Mucosa of descending colon (tissue), 3 donors: ENCODE measurements around the gene CGRRF1. TPM values are rescaled to one million over a fixed set of nuclear protein-coding genes. Genes with fewer than 3 reads are reported as not detected.

Experiments
- ATAC-seq: fragments of 200-7000 bp; cut with Tn5 transposase; one replicate; pipeline ENCODE4 v1.9.1; 2020; ENCODE audit warnings: mild to moderate bottlenecking, moderate library complexity
- DNase-seq, 3 donors: peaks; one replicate each; pipeline ENCODE4 v3.0.0-alpha.2; 2020
- H3K36me3 ChIP-seq: fragments of 200-600 bp; one replicate; pipeline ENCODE4 v1.8.0; 2021; ENCODE audit warnings: low read depth, mild to moderate bottlenecking
- H3K4me1 ChIP-seq: fragments of 200-600 bp; one replicate; pipeline ENCODE4 v1.8.0; 2021; ENCODE audit warnings: low read depth, mild to moderate bottlenecking
- H3K4me3 ChIP-seq: fragments of 200-600 bp; one replicate; pipeline ENCODE4 v1.8.0; 2021; ENCODE audit warnings: mild to moderate bottlenecking
- H3K9me3 ChIP-seq: fragments of 200-600 bp; one replicate; pipeline ENCODE4 v1.8.0; 2021; ENCODE audit warnings: mild to moderate bottlenecking
- intact Hi-C, 2 donors: fragments of 100-400 bp; cut with DNase I in 1 of 2; cut with micrococcal nuclease in 1 of 2; formaldehyde crosslinking; loops; one replicate each; pipeline versions ENCODE4 v1.11.0 to v1.11.1; 2022; cut with DNase I, micrococcal nuclease
- total RNA-seq, 3 donors: library from RNA; stranded (reverse); fragmentation: NEBNext Ultra II Directional in 2 of 3; extraction: Animal tissue kit (Norgen Biotek cat#: 25700) in 2 of 3; gene quantifications; one replicate each; pipeline versions ENCODE4 v1.2.1 to v1.2.4, GENCODE V29; 2021 to 2023
- TF ChIP-seq, protein P1 (sequence below): fragments of 200-600 bp; IDR thresholded peaks from one replicate; pipeline ENCODE4 v1.8.0; 2022; ENCODE audit warnings: antibody characterized with exemption, mild to moderate bottlenecking
- donor health status: DM: no; HTN: no; CAD: no; lungs with moderate emphysema.
- donor health status: DM: no; HTN: no; CAD: no.
- donor health status: DM: no; HTN: yes; CAD: no.

Gene CGRRF1
- total RNA-seq, 3 donors from 2014 or later: 17.0 to 25.2 (median 22.5) TPM

DNA sequence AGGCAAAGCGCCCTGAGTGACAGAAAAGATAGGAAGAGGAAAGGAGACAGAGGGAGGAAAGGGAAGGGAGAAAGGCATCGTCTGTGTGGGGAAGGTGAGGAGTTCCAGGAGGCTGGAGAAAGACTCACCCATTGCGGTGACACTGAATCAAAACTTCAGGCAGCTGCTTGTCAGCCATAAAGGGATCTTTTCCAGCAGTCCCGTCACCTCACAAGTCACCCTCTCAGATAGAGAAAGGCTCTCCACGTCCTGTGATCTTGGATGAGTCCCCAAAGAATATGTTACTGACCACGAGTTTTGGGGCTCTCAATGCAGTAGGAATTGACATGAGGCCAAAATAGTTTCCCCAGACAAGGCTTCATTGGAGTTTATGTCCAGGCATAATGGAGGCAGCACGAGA, 11.1 kb upstream of the CGRRF1 start:
- ATAC-seq (no peak), DNase-seq (no peak)
- TF ChIP-seq, protein P1, sequence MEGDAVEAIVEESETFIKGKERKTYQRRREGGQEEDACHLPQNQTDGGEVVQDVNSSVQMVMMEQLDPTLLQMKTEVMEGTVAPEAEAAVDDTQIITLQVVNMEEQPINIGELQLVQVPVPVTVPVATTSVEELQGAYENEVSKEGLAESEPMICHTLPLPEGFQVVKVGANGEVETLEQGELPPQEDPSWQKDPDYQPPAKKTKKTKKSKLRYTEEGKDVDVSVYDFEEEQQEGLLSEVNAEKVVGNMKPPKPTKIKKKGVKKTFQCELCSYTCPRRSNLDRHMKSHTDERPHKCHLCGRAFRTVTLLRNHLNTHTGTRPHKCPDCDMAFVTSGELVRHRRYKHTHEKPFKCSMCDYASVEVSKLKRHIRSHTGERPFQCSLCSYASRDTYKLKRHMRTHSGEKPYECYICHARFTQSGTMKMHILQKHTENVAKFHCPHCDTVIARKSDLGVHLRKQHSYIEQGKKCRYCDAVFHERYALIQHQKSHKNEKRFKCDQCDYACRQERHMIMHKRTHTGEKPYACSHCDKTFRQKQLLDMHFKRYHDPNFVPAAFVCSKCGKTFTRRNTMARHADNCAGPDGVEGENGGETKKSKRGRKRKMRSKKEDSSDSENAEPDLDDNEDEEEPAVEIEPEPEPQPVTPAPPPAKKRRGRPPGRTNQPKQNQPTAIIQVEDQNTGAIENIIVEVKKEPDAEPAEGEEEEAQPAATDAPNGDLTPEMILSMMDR: no peak
- intact Hi-C loops: no loop called here
- Histone ChIP-seq H3K4me3 (no peak overlapping the region), H3K36me3 (no peaks in the 10 kb centered on the region), H3K4me1 (no peaks in the 10 kb centered on the region), H3K9me3 (no peaks in the 10 kb centered on the region)

DNA sequence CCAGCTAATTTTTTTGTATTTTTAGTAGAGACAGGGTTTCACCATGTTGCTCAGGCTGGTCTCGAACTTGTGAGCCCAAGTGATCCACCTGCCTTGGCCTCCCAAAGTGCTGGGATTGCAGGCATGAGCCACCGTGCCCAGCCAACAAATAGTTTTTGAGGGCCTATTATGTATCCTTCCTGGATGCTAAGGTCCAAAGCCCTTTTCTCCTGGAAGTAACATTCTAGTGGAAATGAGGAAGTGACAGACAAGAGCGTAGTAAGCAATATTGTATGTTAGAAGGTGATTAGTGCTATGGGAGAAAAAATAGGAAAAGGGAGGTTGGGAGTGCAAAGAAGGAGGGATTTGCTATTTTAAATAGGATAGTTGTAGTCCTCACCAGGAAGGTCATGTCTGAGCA, 9.0 kb upstream of the CGRRF1 start:
- intact Hi-C loops: no loop called here
- Histone ChIP-seq H3K4me3 (no peak overlapping the region), H3K36me3 (no peaks in the 10 kb centered on the region), H3K9me3 (no peaks in the 10 kb centered on the region), H3K4me1 (no peaks in the 10 kb centered on the region)
- DNase-seq: no peak
- TF ChIP-seq, protein P1: no peak
- no peak for ATAC-seq

DNA sequence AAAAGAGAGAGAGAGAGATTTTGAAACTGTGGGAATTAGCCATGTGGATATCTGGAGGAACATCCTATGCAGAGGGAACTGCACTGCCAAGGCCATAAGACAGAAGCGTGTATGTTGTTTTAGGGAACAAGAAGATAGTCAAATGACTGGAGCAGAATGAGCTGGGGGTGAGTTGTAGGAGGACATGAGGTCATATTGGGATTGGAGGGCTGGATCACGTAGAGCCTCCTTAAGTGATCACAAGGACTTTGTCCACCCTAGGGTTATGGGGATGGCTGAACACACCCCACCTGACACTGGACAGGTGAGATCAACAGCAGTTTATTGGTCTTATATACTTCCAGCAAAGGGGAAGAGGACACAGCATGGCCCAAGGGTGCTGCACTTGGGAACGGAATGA, 8.2 kb upstream of the CGRRF1 start:
- TF ChIP-seq, protein P1: no peak
- H3K4me3 ChIP-seq: no peak overlapping the region
- H3K4me1 ChIP-seq: no peaks in the 10 kb centered on the region
- peak; percentile 47 for ATAC-seq
- no peak for DNase-seq
- intact Hi-C loops: no loop called here
- no peaks in the 10 kb centered on the region for H3K36me3 ChIP-seq
- H3K9me3 ChIP-seq: no peaks in the 10 kb centered on the region

DNA sequence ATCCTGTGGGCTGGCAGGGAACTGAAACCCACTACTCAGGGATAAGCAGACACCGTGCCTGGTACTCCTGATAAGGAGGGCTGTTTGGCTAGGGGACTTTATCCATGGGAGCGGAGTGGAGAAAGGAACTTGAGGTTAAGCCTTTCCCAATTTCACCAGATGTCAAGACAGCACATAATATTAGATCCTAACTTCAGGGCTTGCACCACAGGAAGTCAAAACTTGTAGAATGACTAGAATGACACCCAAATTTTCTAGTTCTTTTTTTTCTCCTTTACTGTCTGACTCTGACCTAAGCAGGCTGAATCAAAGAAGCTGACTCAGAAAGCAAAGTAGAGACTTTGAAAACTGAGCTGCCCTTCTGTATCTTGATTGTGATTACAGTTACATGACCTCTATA, 7.1 kb upstream of the CGRRF1 start:
- intact Hi-C loops: no loop called here
- no peak overlapping the region for H3K4me3 ChIP-seq
- TF ChIP-seq, protein P1: no peak
- DNase-seq: no peak
- H3K4me1 ChIP-seq: no peaks in the 10 kb centered on the region
- ATAC-seq: no peak
- no peaks in the 10 kb centered on the region for H3K36me3 ChIP-seq
- H3K9me3 ChIP-seq: no peaks in the 10 kb centered on the region

DNA sequence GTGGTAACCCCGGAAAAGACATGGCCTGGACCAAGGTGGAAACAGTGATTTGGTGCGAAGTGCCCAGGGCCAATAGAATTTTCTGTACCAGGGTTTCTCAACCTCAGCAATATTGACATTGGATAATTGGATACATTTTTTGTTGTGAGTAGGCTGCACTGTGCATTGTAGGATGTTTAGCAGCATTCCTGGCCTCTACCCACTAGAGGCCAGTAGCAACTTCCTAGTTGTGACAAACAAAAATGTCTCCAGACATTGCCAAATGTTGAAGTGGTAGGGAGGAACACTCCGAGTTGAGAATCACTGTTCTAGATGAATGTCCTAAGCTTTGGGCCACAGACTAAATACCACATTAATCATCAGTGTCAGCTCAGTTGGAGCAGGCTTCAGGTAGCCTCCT, 6.2 kb upstream of the CGRRF1 start:
- TF ChIP-seq, protein P1: no peak
- Histone ChIP-seq H3K4me1 (no peaks in the 10 kb centered on the region), H3K4me3 (no peak overlapping the region), H3K36me3 (no peaks in the 10 kb centered on the region), H3K9me3 (no peaks in the 10 kb centered on the region)
- no peak for DNase-seq
- intact Hi-C loops: no loop called here
- peak; percentile 33 for ATAC-seq

DNA sequence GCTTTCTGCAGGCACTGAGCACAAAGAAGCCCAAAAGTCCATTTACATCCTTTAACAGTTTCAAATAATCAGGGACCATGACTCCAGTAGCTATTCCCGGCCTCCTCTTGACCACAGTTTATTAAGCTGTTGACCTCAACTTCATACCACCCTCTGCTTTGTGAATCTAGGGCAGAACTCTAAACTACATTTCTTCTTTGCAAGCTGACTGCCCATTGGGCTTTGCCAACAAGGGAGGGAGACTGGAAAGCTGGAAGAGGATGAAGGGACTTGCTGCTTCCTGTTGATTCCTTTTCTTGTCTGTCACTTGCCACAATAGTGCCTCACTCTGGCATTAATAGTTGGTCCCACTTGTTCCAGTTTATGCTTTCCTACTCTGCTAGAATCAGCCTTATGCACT, 2.7 kb downstream of the CGRRF1 start:
- Histone ChIP-seq H3K4me1 (peaks cover 8% of the 10 kb centered on the region), H3K4me3 (no peak overlapping the region), H3K36me3 (no peaks in the 10 kb centered on the region), H3K9me3 (peaks cover 11% of the 10 kb centered on the region)
- TF ChIP-seq, protein P1: no peak
- ATAC-seq: no peak
- intact Hi-C loops: no loop called here
- no peak for DNase-seq
